Left ventricle myocardium inferior (tissue), 1 donor: ENCODE data around the gene CACNB3. TPM values are rescaled to one million over a fixed set of nuclear protein-coding genes. Genes with fewer than 3 reads are reported as not detected.
"Not testable (repeated sequence)": the region's sequence is repeated elsewhere in the genome, so short reads cannot be mapped to it uniquely, and the experiment has no call there.

ENCODE experiments used
- DNase-seq: peaks from one replicate; pipeline ENCODE4 v3.0.0-alpha.2; 2020
- H3K27ac ChIP-seq: fragments of 200-600 bp; replicated peaks from 2 replicates; pipeline ENCODE4 v1.8.0; 2021
- H3K27me3 ChIP-seq: fragments of 200-600 bp; 2 replicates; pipeline ENCODE4 v1.8.0; 2021; ENCODE audit warnings: low read depth
- H3K36me3 ChIP-seq: fragments of 200-600 bp; 2 replicates; pipeline ENCODE4 v1.8.0; 2021
- H3K4me1 ChIP-seq: fragments of 200-600 bp; 2 replicates; pipeline ENCODE4 v1.8.0; 2021
- H3K4me3 ChIP-seq: fragments of 200-600 bp; 2 replicates; pipeline ENCODE4 v1.8.0; 2021; ENCODE audit warnings: mild to moderate bottlenecking, moderate library complexity
- H3K9me3 ChIP-seq: fragments of 200-600 bp; replicated peaks from 2 replicates; pipeline ENCODE4 v1.8.0; 2021
- intact Hi-C: fragments of 100-400 bp; cut with micrococcal nuclease; formaldehyde crosslinking; loops from one replicate; pipeline ENCODE4 v1.11.0; 2022
- total RNA-seq: library from RNA; stranded (reverse); fragmentation: NEBNext Ultra II Directional; extraction: Animal tissue kit (Norgen Biotek cat#: 25700); gene quantifications from one replicate; pipeline ENCODE4 v1.2.1, GENCODE V29; 2021
- TF ChIP-seq, protein P1 (sequence below): fragments of 200-600 bp; IDR thresholded peaks from 2 replicates; pipeline ENCODE4 v1.8.0; 2021; ENCODE audit warnings: antibody characterized with exemption, mild to moderate bottlenecking, borderline replicate concordance
- donor health status: DM: no; HTN: yes; CAD: no; lungs with severe emphysema.

CACNB3 gene
- total RNA-seq, 1 donor from 2014 or later, result 4.8 TPM

DNA sequence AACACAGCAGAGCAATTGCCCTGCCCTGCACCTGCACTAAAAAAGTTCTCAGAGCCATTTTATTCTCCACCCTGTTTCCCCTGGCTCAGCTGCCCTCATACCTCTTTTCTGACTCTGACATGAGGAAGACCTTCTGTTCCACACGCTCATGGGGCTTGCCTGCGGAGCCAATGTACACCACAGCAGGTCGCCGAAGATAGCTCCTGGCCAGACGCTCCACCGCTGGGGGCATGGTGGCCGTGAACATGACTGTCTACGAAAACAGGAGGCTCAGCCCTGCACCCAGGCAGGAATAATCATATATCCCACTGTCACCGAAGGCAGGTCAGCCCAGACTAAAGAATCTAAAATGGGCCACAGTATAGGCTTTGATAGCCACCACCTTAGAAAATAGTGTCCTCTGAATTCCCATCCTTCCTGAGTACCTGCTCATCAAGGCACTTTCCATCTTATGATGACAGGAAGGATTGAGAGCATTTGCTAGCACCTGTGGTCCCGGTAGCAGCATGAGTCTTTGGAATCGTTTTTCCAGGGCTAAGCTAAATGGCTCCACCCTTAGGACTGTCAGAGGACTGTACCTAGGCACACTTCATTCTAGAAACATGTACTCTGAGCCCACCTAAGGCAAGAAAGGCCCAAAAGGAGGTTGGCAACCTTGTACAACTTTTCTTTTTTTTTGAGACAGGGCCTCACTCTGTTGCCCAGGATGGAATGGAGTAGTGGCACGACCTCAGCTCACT is 14.2 kb downstream of the CACNB3 start:
- Histone ChIP-seq H3K4me3 (no peak overlapping the region), H3K4me1 (no peaks in the 10 kb centered on the region), H3K9me3 (no peaks in the 10 kb centered on the region), H3K36me3 (peaks cover 95% of the 10 kb centered on the region), H3K27ac (no peak overlapping the region), H3K27me3 (no peaks in the 10 kb centered on the region)
- intact Hi-C loops, result no loop called here
- no peak for DNase-seq
- TF ChIP-seq, protein P1, sequence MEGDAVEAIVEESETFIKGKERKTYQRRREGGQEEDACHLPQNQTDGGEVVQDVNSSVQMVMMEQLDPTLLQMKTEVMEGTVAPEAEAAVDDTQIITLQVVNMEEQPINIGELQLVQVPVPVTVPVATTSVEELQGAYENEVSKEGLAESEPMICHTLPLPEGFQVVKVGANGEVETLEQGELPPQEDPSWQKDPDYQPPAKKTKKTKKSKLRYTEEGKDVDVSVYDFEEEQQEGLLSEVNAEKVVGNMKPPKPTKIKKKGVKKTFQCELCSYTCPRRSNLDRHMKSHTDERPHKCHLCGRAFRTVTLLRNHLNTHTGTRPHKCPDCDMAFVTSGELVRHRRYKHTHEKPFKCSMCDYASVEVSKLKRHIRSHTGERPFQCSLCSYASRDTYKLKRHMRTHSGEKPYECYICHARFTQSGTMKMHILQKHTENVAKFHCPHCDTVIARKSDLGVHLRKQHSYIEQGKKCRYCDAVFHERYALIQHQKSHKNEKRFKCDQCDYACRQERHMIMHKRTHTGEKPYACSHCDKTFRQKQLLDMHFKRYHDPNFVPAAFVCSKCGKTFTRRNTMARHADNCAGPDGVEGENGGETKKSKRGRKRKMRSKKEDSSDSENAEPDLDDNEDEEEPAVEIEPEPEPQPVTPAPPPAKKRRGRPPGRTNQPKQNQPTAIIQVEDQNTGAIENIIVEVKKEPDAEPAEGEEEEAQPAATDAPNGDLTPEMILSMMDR, result no peak

GRCh38 chr12:48838048-48838447 is 19.8 kb downstream of the CACNB3 start:
- TF ChIP-seq, protein P1, result no peak
- no peaks in the 10 kb centered on the region for H3K27me3 ChIP-seq
- H3K27ac ChIP-seq, result no peak overlapping the region
- H3K4me3 ChIP-seq, result no peak overlapping the region
- peaks cover 90% of the 10 kb centered on the region for H3K36me3 ChIP-seq
- no peaks in the 10 kb centered on the region for H3K9me3 ChIP-seq
- intact Hi-C loops, result no loop called here
- no peaks in the 10 kb centered on the region for H3K4me1 ChIP-seq
- DNase-seq, result no peak

DNA sequence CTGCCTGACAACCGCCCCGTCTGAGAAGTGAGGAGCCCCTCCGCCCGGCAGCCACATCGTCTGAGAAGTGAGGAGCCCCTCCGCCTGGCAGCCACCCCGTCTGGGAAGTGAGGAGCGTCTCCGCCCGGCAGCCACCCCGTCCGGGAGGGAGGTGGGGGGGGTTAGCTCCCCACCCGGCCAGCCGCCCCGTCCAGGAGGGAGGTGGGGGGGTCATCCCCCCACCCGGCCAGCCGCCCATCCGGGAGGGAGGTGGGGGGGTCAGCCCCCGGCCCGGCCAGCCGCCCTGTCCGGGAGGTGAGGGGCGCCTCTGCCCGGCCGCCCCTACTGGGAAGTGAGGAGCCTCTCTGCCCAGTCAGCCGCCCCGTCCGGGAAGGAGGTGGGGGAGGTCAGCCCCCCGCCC is 23.7 kb downstream of the CACNB3 start:
- H3K27ac ChIP-seq, result not testable (repeated sequence)

GRCh38 chr12:48851883-48852733 is 33.8 kb downstream of the CACNB3 start, which contains the start of gene DDX23:
DDX23 (minus strand) TSS chr12:48852163; CDS start chr12:48845782, 6,381 bp downstream.
- H3K4me1 ChIP-seq, result peaks cover 38% of the 10 kb centered on the region
- TF ChIP-seq, protein P1, result no peak
- intact Hi-C loops, result no loop called here

More for the DNA sequence above, 23.7 kb downstream of the CACNB3 start:
- DNase-seq, H3K4me3 ChIP-seq, H3K27me3 ChIP-seq, intact Hi-C loops, H3K4me1 ChIP-seq, H3K9me3 ChIP-seq: not testable (repeated sequence)
- peaks cover 76% of the 10 kb centered on the region for H3K36me3 ChIP-seq

DNA sequence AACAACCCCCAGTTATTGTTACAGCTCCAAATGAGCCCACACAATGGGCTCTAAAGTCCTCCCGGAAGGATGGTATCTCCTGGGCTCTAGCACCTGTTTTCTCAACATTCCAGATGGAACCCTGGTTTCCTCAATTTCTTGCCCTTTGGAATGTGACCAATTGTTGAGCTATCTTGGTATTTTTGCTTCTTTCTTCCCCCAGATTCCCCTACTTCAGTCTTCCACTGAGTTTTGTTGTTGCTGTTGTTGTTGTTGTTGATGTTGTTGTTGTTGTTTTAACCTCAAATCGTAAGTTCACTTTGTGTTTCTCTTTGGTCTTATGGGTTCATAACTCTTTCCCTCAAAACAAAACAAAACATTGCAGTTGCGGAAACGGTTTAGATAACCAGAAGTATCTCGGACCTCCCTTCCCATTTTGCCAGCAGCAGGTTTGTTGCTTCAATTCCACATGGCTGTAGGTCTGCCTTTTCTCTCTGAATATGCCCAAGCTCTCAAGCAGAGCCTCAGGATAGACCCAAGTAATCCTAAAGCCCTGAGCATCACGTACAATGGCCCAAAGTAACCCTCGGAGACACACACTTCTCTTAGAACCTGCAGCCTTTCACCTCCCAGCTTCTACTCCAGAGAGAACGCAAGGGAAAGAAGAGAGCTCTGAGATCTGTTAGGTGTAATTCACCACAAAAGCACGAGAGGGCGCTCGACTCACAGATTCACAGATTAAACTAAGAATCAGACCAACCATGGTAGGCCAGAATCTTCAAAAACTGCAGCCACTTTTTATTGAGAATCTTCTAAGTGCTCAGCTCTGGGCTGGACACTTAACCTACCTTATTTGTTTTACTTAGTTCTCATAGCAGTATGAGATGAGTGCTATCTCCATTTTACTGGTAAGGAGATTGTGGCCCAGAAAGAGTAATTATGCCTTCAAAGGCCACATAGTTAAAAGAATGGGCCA is 34.7 kb downstream of the CACNB3 start:
- peak; percentile 73 for DNase-seq
- intact Hi-C loops, result no loop called here

More at GRCh38 chr12:48851883-48852733, 33.8 kb downstream of the CACNB3 start, which contains the start of gene DDX23:
- Histone ChIP-seq H3K27ac (peak within 1 kb of the TSS; percentile 88), H3K4me3 (peak within 1 kb of the TSS; percentile 98), H3K9me3 (no peaks in the 10 kb centered on the region), H3K27me3 (no peaks in the 10 kb centered on the region), H3K36me3 (no peaks in the 10 kb centered on the region)
- DNase-seq, result peak; percentile 94

More for the DNA sequence above, 34.7 kb downstream of the CACNB3 start:
- Histone ChIP-seq H3K4me1 (peaks cover 34% of the 10 kb centered on the region), H3K27ac (peak overlapping the region; percentile 88), H3K27me3 (no peaks in the 10 kb centered on the region), H3K36me3 (no peaks in the 10 kb centered on the region), H3K9me3 (no peaks in the 10 kb centered on the region), H3K4me3 (peak overlapping the region; percentile 98)
- TF ChIP-seq, protein P1, result peak; percentile 91
